SIG-M5 (cell line): Measurements from ENCODE around the gene STK33.
"Not testable (repeated sequence)": the region's sequence is repeated elsewhere in the genome, so short reads cannot be mapped to it uniquely, and the experiment has no call there.

ENCODE experiments used
- DNase-seq: peaks from one replicate; lab custom pipeline; 2025; lab: John Stamatoyannopoulos, UW

The STK33 gene

GRCh38 chr11:8543278-8543677, 50.8 kb downstream of the STK33 start:
- no peak for DNase-seq

GRCh38 chr11:8541448-8541847, 52.6 kb downstream of the STK33 start:
- DNase-seq: no peak

DNA sequence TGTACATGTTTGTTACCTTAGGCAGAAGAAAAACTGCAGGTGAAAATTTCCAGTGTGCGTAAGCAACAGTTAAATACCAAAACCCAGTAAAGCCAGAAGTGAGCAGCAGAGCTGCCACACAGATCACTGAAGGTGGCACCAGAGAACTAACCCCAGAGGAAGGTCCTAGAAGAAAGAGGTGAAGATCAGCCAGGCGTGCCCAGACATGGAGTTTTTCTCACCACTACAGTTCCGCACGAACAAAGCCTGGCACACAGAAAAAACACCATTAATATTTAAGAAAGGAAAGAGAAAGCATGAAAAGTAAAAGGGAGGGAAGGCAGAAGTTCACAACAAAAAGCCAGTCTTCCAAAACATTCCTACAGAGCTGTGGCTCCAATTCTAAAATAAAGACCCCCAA, 60.7 kb downstream of the STK33 start:
- no peak for DNase-seq

- no peak for DNase-seq
Observed at GRCh38 chr11:8532475-8532874, 61.6 kb downstream of the STK33 start.

DNA sequence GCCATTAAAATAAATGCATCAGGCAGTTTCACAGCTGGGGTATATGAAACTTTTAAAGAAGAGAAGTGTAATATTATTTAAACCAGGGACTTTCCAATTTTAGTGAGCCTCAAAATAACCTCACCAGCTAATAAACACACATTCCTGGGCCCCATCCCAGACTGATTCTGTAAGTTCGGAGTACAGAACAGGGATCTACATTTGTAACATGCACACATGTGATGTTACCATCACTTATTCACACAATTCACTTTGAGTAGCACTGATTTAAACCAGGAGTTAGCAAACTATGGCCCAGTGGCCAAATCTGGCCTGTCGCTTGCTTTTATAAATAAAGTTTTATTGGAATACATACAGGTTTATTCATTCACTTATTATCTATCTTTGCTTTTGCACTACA, 62.0 kb downstream of the STK33 start:
- no peak for DNase-seq

GRCh38 chr11:8531312-8531711, 62.7 kb downstream of the STK33 start:
- DNase-seq: no peak

GRCh38 chr11:8527939-8528338, 66.1 kb downstream of the STK33 start:
- no peak for DNase-seq

DNA sequence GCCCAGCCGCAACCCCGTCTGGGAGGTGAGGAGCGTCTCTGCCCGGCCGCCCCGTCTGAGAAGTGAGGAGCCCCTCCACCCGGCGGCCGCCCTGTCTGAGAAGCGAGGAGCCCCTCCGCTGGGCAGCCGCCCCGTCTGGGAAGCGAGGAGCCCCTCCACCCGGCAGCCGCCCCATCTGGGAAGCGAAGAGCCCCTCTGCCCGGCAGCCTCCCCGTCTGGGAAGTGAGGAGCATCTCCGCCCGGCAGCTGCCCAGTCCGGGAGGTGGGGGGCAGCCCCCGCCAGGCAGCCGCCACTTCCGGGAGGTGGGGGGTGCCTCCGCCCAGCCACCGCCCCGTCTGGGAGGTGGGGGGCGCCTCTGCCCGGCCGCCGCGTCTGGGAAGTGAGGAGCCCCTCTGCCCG, 70.6 kb downstream of the STK33 start:
- no peak for DNase-seq

GRCh38 chr11:8512547-8512946, 81.5 kb downstream of the STK33 start:
- DNase-seq: no peak

- no peak for DNase-seq
Observed at GRCh38 chr11:8503910-8504364, 90.1 kb downstream of the STK33 start.

- no peak for DNase-seq
Observed at GRCh38 chr11:8501836-8502235, 92.2 kb downstream of the STK33 start.

GRCh38 chr11:8488395-8488794, 105.6 kb downstream of the STK33 start:
- no peak for DNase-seq

DNA sequence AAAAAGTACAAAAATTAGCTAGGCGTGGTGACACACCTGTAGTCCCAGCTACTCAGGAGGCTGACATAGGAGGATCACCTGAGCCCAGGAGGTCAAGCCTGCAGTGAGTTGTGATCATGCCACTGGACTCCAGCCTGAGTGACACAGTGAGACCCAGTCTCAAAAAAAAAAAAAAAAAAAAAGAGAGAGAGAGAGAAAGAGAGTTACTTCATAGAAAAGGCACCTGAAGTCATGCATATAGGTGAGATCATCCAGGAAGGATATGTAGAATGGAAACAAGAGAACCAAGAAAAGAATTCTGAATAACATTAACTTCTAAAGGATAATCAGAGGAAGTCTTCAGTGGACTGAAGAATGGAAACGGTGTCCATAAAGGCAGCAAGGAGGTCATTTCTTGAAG, 106.8 kb downstream of the STK33 start:
- no peak for DNase-seq

- DNase-seq: no peak
Observed at GRCh38 chr11:8484251-8484650, 109.8 kb downstream of the STK33 start.

GRCh38 chr11:8480858-8481257, 113.2 kb downstream of the STK33 start:
- DNase-seq: no peak

DNA sequence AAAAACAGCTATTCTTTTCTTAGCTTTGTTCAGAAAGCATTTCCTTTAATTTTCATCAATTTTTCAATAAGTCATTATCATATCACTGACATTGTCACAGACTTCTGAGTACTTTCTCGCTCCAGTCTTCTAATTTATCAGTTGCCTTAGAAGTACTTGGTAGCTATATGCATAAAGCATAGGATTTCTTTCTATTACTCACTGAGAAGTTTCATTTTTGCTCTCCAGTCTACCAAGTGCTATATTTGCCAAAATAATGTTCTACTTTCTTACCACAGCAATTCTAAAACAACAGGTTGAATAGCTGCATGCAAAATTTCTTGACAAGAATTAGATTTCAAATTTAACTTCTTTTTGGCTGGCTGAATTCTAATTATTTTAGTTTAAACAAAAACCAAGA, 116.3 kb downstream of the STK33 start:
- no peak for DNase-seq

DNA sequence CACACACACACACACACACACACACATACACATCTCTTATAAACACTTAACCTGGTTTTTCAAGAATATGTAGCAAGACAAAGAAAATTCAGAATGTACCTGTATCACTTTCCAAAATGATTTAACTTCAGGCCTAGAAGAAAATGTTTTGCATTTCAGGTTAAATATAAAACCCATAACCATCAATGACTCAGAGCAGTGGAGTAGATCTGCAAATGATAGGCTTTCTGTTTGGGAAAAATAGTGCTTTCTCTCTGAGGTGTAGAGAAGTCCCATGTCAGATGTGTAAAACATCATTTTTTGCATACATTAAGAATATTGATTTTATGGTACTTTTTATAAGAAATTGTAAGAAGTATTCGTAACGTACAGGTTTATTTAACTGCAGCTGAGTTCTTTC, 116.9 kb downstream of the STK33 start:
- DNase-seq: no peak

DNA sequence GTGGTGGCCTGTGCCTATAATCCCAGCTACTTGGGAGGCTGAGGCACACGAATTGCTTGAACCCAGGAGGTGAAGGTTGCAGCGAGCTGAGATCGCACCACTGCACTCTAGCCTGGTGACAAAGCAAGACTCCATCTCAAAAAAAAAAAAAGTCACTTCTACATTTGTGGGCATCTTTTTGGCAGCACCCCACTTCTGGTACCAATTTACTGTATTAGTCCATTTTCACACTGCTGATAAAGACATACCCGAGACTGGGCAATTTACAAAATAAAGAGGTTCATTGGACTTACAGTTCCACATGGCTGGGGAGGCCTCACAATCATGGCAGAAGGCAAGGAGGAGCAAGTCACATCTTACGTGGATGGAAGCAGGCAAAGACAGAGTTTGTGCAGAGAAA, 126.2 kb downstream of the STK33 start:
- DNase-seq: not testable (repeated sequence)

- DNase-seq: not testable (repeated sequence)
Observed at GRCh38 chr11:8467356-8467755, 126.7 kb downstream of the STK33 start.

GRCh38 chr11:8466884-8467283, 127.1 kb downstream of the STK33 start:
- not testable (repeated sequence) for DNase-seq

DNA sequence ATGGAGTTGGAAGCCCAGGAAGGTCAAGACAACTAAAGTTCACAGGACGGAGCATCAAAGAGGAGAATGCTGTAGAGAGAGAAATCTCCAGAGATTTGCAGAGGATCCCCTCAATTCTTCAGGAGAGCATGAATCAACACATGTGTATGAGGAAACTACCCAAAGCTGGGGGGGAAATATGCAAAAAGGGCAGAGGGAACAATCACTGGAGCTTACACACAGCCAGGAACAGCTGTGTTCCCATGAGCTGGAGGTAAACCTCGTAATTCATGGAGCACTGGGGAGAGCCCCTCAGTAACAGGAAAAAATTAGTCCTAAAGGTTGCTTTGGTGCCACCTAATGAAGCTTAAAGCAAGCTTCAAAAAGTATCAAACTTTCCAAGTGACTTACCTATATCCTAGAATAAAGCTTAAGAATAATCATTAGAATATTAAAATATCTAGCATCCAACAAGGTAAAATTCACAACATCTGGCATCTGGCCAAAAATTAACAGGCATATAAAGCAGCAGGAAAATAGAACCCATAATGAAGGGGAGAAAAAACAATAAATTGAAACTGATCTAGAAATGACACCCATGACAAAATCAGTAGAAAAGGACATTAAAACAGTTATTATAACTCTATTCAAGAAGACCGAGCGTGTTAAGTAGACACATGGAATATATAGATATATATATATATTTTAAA, 134.2 kb downstream of the STK33 start:
- DNase-seq: no peak

- no peak for DNase-seq
Observed at GRCh38 chr11:8442301-8442700, 151.7 kb downstream of the STK33 start.

- DNase-seq: no peak
Observed at GRCh38 chr11:8440649-8441048, 153.4 kb downstream of the STK33 start.

DNA sequence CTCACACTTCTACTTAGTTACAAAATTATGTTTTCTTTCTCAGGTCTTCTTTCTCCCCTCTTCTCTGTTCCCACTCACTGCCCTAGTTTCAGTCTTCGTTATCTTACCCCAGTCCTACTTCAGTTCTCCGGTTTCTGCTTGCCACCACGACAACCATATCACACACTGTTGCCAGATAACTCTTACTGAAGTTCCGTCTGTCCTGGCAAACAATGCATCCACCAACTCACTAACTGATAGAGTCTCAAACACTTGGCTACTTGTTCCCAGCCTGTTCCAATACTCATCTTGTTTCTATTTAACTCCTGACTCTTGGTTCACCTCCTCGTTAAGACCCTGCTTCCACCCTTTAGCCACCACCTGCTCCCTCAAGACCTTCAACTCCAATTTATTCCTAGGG, 164.5 kb downstream of the STK33 start:
- DNase-seq: no peak
